OCI-LY1 (cell line): ENCODE data around the gene SPATA16.

Experiments
- H2AFZ ChIP-seq: fragments of 200-600 bp; sonication (generic), shearing (Covaris generic); 2 replicates; pipeline ENCODE4 v1.6.0; 2014; ENCODE audit warnings: antibody characterized with exemption, mild to moderate bottlenecking, low read length
- H3F3A ChIP-seq: fragments of 200-600 bp; sonication (generic), shearing (Covaris generic); 2 replicates; pipeline ENCODE4 v1.6.0; 2014; ENCODE audit warnings: mild to moderate bottlenecking, antibody characterized with exemption, low read length, moderate library complexity; ENCODE audit not compliant: insufficient read depth
- H3K27ac ChIP-seq: fragments of 200-600 bp; sonication (generic); 2 replicates; pipeline ENCODE4 v1.5.1; 2014; ENCODE audit warnings: low read length, mixed run types, mild to moderate bottlenecking, low read depth; ENCODE audit not compliant: poor library complexity, severe bottlenecking
- H3K27me3 ChIP-seq: fragments of 200-600 bp; sonication (generic); 2 replicates; pipeline ENCODE4 v1.6.0; 2014; ENCODE audit warnings: antibody characterized with exemption, mild to moderate bottlenecking, low read length, moderate library complexity; ENCODE audit not compliant: insufficient read depth
- H3K36me3 ChIP-seq: fragments of 200-600 bp; sonication (generic); 2 replicates; pipeline ENCODE4 v1.6.1; 2014; ENCODE audit warnings: mild to moderate bottlenecking, antibody characterized with exemption, low read length, moderate library complexity, mixed read lengths; ENCODE audit not compliant: insufficient read depth
- H3K4me1 ChIP-seq: fragments of 200-600 bp; sonication (generic); 2 replicates; pipeline ENCODE4 v1.5.1; 2014; ENCODE audit warnings: mild to moderate bottlenecking, low read length, moderate library complexity; ENCODE audit not compliant: insufficient read depth, severe bottlenecking
- H3K4me2 ChIP-seq: fragments of 200-600 bp; sonication (generic), shearing (Covaris generic); 2 replicates; pipeline ENCODE4 v1.6.1; 2014; ENCODE audit warnings: low read length
- H3K4me3 ChIP-seq: fragments of 200-600 bp; sonication (generic); 2 replicates; pipeline ENCODE4 v1.5.1; 2014; ENCODE audit warnings: low read length, low read depth, mild to moderate bottlenecking, mixed read lengths; ENCODE audit not compliant: poor library complexity, severe bottlenecking
- H3K79me2 ChIP-seq: fragments of 200-600 bp; shearing (Covaris generic); 2 replicates; pipeline ENCODE4 v1.6.1; 2016; ENCODE audit warnings: mixed run types, low read length, mixed read lengths; ENCODE audit not compliant: insufficient read depth
- H3K9ac ChIP-seq: fragments of 200-600 bp; sonication (generic), shearing (Covaris generic); 2 replicates; pipeline ENCODE4 v1.6.1; 2014; ENCODE audit warnings: mild to moderate bottlenecking, low read length, mixed read lengths
- H3K9me2 ChIP-seq: fragments of 200-600 bp; sonication (generic), shearing (Covaris generic); 2 replicates; pipeline ENCODE4 v1.6.1; 2014; ENCODE audit warnings: low read depth, mild to moderate bottlenecking, low read length, mixed read lengths
- H3K9me3 ChIP-seq: fragments of 200-600 bp; shearing (Covaris generic); 2 replicates; pipeline ENCODE4 v1.6.1; 2014; ENCODE audit warnings: low read length, mixed read lengths
- H4K20me1 ChIP-seq: fragments of 200-600 bp; sonication (generic), shearing (Covaris generic); 2 replicates; pipeline ENCODE4 v1.6.0; 2016; ENCODE audit warnings: mild to moderate bottlenecking, low read length; ENCODE audit not compliant: insufficient read depth
- EZH2 ChIP-seq: fragments of 200-600 bp; sonication (generic), shearing (Covaris generic); IDR thresholded peaks from 2 replicates; pipeline ENCODE4 v1.8.0; 2017; ENCODE audit warnings: borderline replicate concordance, mixed run types, mild to moderate bottlenecking, antibody characterized with exemption, low read length, moderate library complexity, mixed read lengths
- TF ChIP-seq, protein P1 (sequence below): fragments of 200-600 bp; sonication (generic), shearing (Covaris generic); IDR thresholded peaks from 2 replicates; pipeline ENCODE4 v1.5.1; 2017; ENCODE audit warnings: mild to moderate bottlenecking, antibody characterized with exemption, low read length, moderate library complexity, mixed read lengths

The SPATA16 gene

DNA sequence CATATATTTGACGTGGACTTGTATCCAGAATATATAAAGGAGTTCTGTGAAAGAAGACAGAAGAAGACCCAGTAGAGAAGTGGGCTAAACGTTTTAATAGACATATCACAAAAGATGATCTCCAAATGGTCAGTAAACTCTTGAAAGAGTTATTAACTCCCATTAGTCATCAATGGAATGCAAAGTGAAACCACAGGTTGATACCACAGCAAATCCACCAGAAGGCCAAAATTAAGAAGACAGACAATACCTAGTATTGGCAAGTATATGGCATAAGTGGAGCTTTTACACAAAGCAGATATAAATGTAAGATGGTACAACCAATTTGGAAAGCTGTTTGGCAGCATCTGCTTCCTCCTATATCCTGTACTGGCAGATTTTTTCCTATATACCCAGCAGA, 6.0 kb downstream of the SPATA16 start:
- H3F3A ChIP-seq = no peaks in the 10 kb centered on the region

DNA sequence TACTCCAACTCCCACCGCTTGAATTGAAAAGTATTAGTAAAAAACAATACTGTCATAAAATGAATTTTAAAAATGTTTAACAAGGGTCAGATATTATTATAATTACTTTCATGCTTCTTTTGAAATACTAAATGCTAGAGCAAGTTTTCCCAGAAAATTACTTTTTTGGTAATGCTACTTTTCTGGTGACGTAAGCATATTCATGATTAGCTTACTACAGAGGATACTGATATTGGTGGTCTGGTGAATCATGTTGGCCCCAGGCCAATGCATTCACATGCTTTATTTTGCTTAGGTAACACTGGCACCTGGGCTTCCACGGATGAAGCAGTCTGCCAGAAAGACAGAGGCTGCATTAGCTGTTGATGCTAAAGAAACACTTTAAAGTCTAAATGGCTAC, 12.4 kb downstream of the SPATA16 start:
- H3K79me2 ChIP-seq = no peaks in the 10 kb centered on the region
- H3K9me2 ChIP-seq = no peaks in the 10 kb centered on the region
- no peak overlapping the region for H3K4me2 ChIP-seq
- H3K4me1 ChIP-seq = no peaks in the 10 kb centered on the region
- no peak overlapping the region for H3K4me3 ChIP-seq
- no peak for TF ChIP-seq EZH2
- TF ChIP-seq, protein P1, sequence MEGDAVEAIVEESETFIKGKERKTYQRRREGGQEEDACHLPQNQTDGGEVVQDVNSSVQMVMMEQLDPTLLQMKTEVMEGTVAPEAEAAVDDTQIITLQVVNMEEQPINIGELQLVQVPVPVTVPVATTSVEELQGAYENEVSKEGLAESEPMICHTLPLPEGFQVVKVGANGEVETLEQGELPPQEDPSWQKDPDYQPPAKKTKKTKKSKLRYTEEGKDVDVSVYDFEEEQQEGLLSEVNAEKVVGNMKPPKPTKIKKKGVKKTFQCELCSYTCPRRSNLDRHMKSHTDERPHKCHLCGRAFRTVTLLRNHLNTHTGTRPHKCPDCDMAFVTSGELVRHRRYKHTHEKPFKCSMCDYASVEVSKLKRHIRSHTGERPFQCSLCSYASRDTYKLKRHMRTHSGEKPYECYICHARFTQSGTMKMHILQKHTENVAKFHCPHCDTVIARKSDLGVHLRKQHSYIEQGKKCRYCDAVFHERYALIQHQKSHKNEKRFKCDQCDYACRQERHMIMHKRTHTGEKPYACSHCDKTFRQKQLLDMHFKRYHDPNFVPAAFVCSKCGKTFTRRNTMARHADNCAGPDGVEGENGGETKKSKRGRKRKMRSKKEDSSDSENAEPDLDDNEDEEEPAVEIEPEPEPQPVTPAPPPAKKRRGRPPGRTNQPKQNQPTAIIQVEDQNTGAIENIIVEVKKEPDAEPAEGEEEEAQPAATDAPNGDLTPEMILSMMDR = no peak
- H3K27ac ChIP-seq = no peak overlapping the region
- no peaks in the 10 kb centered on the region for H3F3A ChIP-seq
- H3K9me3 ChIP-seq = no peaks in the 10 kb centered on the region
- no peaks in the 10 kb centered on the region for H4K20me1 ChIP-seq
- H3K36me3 ChIP-seq = no peaks in the 10 kb centered on the region
- no peak overlapping the region for H2AFZ ChIP-seq
- H3K9ac ChIP-seq = no peak overlapping the region
- no peaks in the 10 kb centered on the region for H3K27me3 ChIP-seq

More for the DNA sequence above, 6.0 kb downstream of the SPATA16 start:
- Histone ChIP-seq H3K4me3 (no peak overlapping the region), H3K4me1 (no peaks in the 10 kb centered on the region), H3K9me2 (no peaks in the 10 kb centered on the region), H3K27ac (no peak overlapping the region), H3K27me3 (0 out of 2 replicates have a peak, but pooled peaks cover 5% of the 10 kb centered on the region), H3K36me3 (no peaks in the 10 kb centered on the region), H3K9me3 (no peaks in the 10 kb centered on the region), H3K4me2 (no peak overlapping the region), H2AFZ (no peak overlapping the region), H4K20me1 (no peaks in the 10 kb centered on the region), H3K79me2 (no peaks in the 10 kb centered on the region), H3K9ac (no peak overlapping the region)
- TF ChIP-seq EZH2 = no peak
- TF ChIP-seq, protein P1 = no peak

DNA sequence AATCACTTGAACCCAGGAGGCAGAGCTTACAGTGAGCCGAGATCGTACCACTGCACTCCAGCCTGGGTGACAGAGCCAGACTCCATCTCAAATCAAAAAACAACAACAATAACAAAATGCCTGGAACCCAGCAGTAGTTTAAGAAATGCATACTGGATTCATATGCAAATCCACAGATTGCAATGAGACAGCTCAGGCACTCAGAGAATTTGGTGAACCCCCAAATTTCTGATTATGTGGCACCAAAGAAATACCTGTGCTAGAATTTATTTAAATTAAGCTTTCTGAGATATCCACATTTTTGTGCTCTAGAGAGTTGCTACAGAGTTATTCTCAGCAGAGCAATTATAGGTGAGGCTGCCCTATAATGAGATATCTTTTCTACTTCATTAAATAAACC, 29.7 kb downstream of the SPATA16 start:
- Histone ChIP-seq H3K4me2 (no peak overlapping the region), H3K27me3 (no peaks in the 10 kb centered on the region; the same call in 1 of the 2 replicates), H3K79me2 (no peaks in the 10 kb centered on the region), H3K9me3 (no peaks in the 10 kb centered on the region), H3K4me3 (no peak overlapping the region), H3K4me1 (no peaks in the 10 kb centered on the region), H2AFZ (no peak overlapping the region), H3F3A (no peaks in the 10 kb centered on the region), H3K27ac (no peak overlapping the region), H4K20me1 (no peaks in the 10 kb centered on the region), H3K36me3 (no peaks in the 10 kb centered on the region), H3K9ac (no peak overlapping the region), H3K9me2 (no peaks in the 10 kb centered on the region)
- TF ChIP-seq, protein P1 = no peak
- no peak for TF ChIP-seq EZH2
